ENCODE measurements around the gene SPAG5.

DNA sequence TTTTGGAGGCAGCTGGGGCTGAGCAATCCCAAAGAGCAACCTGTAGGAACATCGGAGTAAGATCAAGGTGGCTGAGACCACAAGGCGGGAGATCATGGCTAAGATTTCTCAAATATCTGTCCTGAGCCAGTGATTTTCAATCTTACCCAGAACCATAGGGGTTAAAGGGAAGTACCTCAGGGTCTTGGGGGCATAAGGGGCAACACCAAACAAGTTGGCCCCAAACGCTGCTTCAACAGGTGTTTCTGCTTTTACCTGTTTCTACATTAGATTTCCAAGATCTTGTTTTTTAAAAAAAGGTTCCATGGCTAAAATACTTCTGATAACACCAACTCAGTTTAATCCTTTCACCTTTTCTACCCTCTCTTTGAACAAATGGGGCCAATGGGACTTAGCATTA is 43.8 kb downstream of the SPAG5 start:
- TF ChIP-seq, protein P1, sequence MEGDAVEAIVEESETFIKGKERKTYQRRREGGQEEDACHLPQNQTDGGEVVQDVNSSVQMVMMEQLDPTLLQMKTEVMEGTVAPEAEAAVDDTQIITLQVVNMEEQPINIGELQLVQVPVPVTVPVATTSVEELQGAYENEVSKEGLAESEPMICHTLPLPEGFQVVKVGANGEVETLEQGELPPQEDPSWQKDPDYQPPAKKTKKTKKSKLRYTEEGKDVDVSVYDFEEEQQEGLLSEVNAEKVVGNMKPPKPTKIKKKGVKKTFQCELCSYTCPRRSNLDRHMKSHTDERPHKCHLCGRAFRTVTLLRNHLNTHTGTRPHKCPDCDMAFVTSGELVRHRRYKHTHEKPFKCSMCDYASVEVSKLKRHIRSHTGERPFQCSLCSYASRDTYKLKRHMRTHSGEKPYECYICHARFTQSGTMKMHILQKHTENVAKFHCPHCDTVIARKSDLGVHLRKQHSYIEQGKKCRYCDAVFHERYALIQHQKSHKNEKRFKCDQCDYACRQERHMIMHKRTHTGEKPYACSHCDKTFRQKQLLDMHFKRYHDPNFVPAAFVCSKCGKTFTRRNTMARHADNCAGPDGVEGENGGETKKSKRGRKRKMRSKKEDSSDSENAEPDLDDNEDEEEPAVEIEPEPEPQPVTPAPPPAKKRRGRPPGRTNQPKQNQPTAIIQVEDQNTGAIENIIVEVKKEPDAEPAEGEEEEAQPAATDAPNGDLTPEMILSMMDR (IDR thresholded peaks at IDR 0.05 in 2 of 3, conservative IDR thresholded peaks at IDR 0.05 in 1 of 3; ENCODE audit: insufficient read depth in 2 of 3, low read depth in 1 of 3, low read length in 3 of 3) = no peak
- no peak for TF ChIP-seq ZNF217 (CRISPR knock-in tag; IDR thresholded peaks at IDR 0.05)
- no peak for TF ChIP-seq MYC (IDR thresholded peaks at IDR 0.05; ENCODE audit: low read depth, low read length)
- TF ChIP-seq MYC (CRISPR knock-in tag; IDR thresholded peaks at IDR 0.05; ENCODE audit: borderline replicate concordance, low read depth) = no peak
- TF ChIP-seq NR1H2 (CRISPR knock-in tag; IDR thresholded peaks at IDR 0.05) = no peak
- TF ChIP-seq ZNF639 (CRISPR knock-in tag; conservative IDR thresholded peaks at IDR 0.05 in 1 of 2, IDR thresholded peaks at IDR 0.05 in 1 of 2) = no peak
- TF ChIP-seq SOX6 (IDR thresholded peaks at IDR 0.05) = no peak
- TF ChIP-seq, protein P2, sequence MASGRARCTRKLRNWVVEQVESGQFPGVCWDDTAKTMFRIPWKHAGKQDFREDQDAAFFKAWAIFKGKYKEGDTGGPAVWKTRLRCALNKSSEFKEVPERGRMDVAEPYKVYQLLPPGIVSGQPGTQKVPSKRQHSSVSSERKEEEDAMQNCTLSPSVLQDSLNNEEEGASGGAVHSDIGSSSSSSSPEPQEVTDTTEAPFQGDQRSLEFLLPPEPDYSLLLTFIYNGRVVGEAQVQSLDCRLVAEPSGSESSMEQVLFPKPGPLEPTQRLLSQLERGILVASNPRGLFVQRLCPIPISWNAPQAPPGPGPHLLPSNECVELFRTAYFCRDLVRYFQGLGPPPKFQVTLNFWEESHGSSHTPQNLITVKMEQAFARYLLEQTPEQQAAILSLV (tag; IDR thresholded peaks at IDR 0.05) = no peak
- no peak for TF ChIP-seq MTA2 (IDR thresholded peaks at IDR 0.05; ENCODE audit: low read depth)
- TF ChIP-seq SMAD1 (IDR thresholded peaks at IDR 0.05; ENCODE audit: low read depth, low read length, partially characterized antibody) = no peak
- no peak for TF ChIP-seq ZNF274 (IDR thresholded peaks at IDR 0.05; ENCODE audit: borderline replicate concordance, low read depth, low read length)

Data from K562 (cell line).